Body of pancreas (tissue), 4 donors: ENCODE results near the gene CCL22.

Experiments used
- CTCF ChIP-seq, 7 experiments: fragments of 450-650 bp in 4 of 7; fragments of 200-600 bp in 3 of 7; sonication (generic) in 3 of 7; IDR thresholded peaks; one replicate each; pipeline ENCODE4 v1.5.1; 2016 to 2019; ENCODE audit warnings: antibody characterized with exemption in 7 of 7
- POLR2A ChIP-seq, 3 donors: fragments of 450-650 bp; IDR thresholded peaks; one replicate each; pipeline ENCODE4 v1.6.1; 2016; ENCODE audit warnings: antibody characterized with exemption in 3 of 3, mild to moderate bottlenecking in 2 of 3

- TF ChIP-seq CTCF (IDR thresholded peaks at IDR 0.05) (no peak), POLR2A (IDR thresholded peaks at IDR 0.05) (no peak)
Observed at GRCh38 chr16:57358527-57359095, at the start of gene CCL22.
